ENCODE results near the gene GCSAM. TPM values are rescaled to one million over a fixed set of nuclear protein-coding genes. Genes with fewer than 3 reads are reported as not detected.
A peak's percentile ranks its signal among the peaks of the same experiment; 100 is the strongest.

Gene GCSAM
- total and polyA plus RNA-seq, 3 donors from 2014 or later, result 0.06 to 0.63 (median 0.42) TPM

DNA sequence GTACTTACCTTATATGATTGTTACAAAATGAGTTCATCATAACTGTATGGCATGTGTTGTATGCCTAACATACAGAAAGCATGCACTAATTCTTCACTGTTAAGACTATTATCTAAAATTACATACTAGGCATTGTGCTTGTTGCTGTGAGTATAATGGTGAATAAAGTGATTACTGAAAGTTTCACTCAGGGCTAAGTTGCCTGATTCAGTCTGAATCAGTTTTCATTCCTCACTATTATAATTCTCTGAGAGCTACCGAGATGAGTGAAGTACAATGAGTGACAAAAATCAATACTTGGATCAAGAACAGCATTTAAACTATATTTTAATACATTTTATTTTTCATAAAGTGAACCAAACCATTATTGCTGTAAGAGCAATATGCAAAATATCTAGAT is 7.5 kb upstream of the GCSAM start:
- Histone ChIP-seq H3K27me3 (no peaks in the 10 kb centered on the region), H3K36me3 (ENCODE audit: low read depth, missing control alignments) (no peaks in the 10 kb centered on the region), H3K4me1 (peaks cover 3% of the 10 kb centered on the region), H3K4me3 (no peak overlapping the region), H3K9me3 (no peaks in the 10 kb centered on the region), H3K27ac (no peak overlapping the region)
- DNase-seq, result no peak
- WGBS, 2 donors, result 92 to 97% methylated on average over 1 of the region's 1 CpG
- intact Hi-C loops (cut with DNase I; ENCODE audit: low total_unique reads), result no loop called here
- no peak for TF ChIP-seq POLR2A (IDR thresholded peaks at IDR 0.05)
- TF ChIP-seq, protein P1, sequence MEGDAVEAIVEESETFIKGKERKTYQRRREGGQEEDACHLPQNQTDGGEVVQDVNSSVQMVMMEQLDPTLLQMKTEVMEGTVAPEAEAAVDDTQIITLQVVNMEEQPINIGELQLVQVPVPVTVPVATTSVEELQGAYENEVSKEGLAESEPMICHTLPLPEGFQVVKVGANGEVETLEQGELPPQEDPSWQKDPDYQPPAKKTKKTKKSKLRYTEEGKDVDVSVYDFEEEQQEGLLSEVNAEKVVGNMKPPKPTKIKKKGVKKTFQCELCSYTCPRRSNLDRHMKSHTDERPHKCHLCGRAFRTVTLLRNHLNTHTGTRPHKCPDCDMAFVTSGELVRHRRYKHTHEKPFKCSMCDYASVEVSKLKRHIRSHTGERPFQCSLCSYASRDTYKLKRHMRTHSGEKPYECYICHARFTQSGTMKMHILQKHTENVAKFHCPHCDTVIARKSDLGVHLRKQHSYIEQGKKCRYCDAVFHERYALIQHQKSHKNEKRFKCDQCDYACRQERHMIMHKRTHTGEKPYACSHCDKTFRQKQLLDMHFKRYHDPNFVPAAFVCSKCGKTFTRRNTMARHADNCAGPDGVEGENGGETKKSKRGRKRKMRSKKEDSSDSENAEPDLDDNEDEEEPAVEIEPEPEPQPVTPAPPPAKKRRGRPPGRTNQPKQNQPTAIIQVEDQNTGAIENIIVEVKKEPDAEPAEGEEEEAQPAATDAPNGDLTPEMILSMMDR (IDR thresholded peaks at IDR 0.05), result no peak

DNA sequence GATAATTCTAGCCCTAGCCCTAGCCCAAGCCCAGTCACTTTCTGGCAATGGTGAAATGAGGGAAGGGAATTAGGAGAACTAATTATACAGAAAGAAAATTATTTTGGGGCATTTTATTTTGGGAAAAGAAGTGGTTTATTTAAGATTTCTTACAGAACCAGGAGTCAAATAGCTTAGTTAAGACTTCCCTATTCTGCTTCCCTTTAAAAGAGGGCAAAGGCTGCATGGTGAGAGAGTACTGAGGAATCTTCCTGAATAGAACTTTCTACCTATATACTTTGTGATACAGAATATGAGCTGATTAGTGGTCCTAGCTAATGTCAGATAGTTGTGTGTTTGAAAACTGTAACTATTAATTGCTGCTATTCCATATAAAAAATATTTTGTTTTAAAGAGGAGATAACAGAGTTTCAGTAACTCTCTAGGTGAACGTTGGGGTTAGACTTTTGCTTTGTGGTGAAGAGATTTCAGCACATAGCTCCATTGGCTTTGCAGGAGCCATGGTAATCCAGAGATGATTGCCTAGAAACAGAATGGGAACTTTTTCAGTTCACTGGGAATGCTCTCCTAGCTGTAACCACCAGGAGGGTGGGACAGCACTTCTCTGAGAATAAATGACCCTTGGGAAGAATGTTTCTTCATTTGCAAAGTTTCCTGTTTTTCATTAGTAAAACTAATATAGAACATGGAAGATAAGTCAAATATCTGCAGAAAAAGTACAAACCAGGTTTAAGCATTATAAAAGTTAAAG is 5.3 kb upstream of the GCSAM start:
- H3K27ac ChIP-seq, result no peak overlapping the region
- peaks cover 3% of the 10 kb centered on the region for H3K4me1 ChIP-seq
- H3K27me3 ChIP-seq, result no peaks in the 10 kb centered on the region
- no peaks in the 10 kb centered on the region for H3K36me3 ChIP-seq (ENCODE audit: low read depth, missing control alignments)
- no peaks in the 10 kb centered on the region for H3K9me3 ChIP-seq
- WGBS, 2 donors, result 38% methylated on average over 1 of the region's 1 CpG
- TF ChIP-seq POLR2A (IDR thresholded peaks at IDR 0.05), result no peak
- TF ChIP-seq, protein P1 (IDR thresholded peaks at IDR 0.05), result no peak
- DNase-seq, result no peak
- H3K4me3 ChIP-seq, result no peak overlapping the region
- intact Hi-C loops (cut with DNase I; ENCODE audit: low total_unique reads), result no loop called here

DNA sequence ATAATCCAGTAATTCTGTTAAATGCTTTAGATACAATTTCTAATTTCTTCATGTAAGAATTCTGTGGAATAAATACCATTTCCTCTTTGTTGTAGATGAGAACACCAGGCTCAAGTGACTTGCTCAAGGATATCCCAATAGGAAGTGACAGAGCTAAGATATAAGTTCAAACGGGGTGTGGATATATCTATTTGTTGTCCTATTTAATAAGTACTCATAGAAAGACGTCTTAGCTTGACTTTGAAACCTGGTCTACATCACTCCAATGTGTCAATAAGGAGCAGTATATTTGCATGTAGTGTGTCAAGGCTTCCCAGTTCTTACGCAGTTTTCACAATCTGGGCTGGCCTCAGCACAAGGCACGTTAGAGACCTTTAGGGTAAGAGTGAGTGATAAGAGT is 4.7 kb upstream of the GCSAM start:
- intact Hi-C loops (cut with DNase I; ENCODE audit: low total_unique reads), result no loop called here
- Histone ChIP-seq H3K36me3 (ENCODE audit: low read depth, missing control alignments) (no peaks in the 10 kb centered on the region), H3K9me3 (no peaks in the 10 kb centered on the region), H3K4me1 (peaks cover 3% of the 10 kb centered on the region), H3K27me3 (no peaks in the 10 kb centered on the region), H3K4me3 (no peak overlapping the region), H3K27ac (no peak overlapping the region)
- TF ChIP-seq, protein P1 (IDR thresholded peaks at IDR 0.05), result no peak
- no peak for TF ChIP-seq POLR2A (IDR thresholded peaks at IDR 0.05)
- WGBS, 2 donors, result 56 to 58% methylated on average over 4 of the region's 4 CpGs
- no peak for DNase-seq

DNA sequence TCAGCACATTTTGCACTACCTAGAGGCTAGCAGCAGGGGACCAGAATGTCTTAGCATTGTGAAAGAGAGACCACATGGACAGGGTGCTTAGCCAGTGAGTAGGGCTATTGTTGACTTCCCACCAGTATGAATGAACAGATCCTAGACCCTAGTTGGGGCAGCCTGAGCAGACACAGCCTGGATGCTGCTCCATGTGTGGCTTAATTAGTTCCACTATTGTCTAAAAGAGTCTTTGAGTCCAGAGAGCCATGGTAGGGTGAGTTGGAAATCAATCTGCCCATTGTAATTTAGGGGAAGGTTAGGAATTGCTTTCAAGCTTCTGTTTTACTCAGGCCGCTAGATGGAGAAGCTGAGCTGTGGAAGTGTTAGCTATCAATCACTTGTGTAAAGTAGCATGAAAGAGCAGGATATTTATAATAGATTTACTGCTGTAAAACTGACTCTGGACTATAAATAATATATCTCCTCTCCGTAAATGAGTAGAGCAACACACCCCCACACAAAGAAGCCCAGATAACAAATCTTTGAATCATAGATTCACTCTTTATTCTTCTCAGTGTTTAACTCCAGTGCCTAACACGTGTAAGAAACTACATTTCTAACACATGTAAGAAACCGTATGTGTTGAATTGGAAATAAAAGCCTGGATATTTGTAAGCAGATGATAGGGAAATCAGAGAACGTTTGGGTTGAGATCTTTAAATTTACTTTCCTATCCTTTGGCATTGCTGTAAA is 4.1 kb upstream of the GCSAM start:
- WGBS, 2 donors, result 49 to 55% methylated on average over 5 of the region's 5 CpGs
- no peak for TF ChIP-seq POLR2A (IDR thresholded peaks at IDR 0.05)
- TF ChIP-seq, protein P1 (IDR thresholded peaks at IDR 0.05), result peak in 2 of 3 experiments; percentile 8 to 22
- peak; percentile 61 for DNase-seq
- H3K36me3 ChIP-seq (ENCODE audit: low read depth, missing control alignments), result no peaks in the 10 kb centered on the region
- no peaks in the 10 kb centered on the region for H3K9me3 ChIP-seq
- H3K4me3 ChIP-seq, result no peak overlapping the region
- H3K27me3 ChIP-seq, result no peaks in the 10 kb centered on the region
- H3K27ac ChIP-seq, result no peak overlapping the region
- peaks cover 3% of the 10 kb centered on the region for H3K4me1 ChIP-seq
- intact Hi-C loops (cut with DNase I; ENCODE audit: low total_unique reads), result no loop called here

Measured in testis (tissue), 3 donors.